ENCODE results near the gene SVEP1.

SVEP1 gene

GRCh38 chr9:110509792-110510191 lies 69.7 kb downstream of the SVEP1 start:
- no peak for TF ChIP-seq FOXP2 (optimal IDR thresholded peaks at IDR 0.05; ENCODE audit: control extremely low read depth, extremely low read length, insufficient read depth)
- no peak for TF ChIP-seq EZH2 (IDR thresholded peaks at IDR 0.05)
- no peak for TF ChIP-seq POLR2AphosphoS5 (IDR thresholded peaks at IDR 0.05; ENCODE audit: borderline replicate concordance, low read depth, low read length)
- Histone ChIP-seq H3K4me3 (no peak overlapping the region), H3K36me3 (ENCODE audit: insufficient read depth, low read length) (no peaks in the 10 kb centered on the region), H3K27ac (no peak overlapping the region), H3K9ac (ENCODE audit: insufficient read length) (no peak overlapping the region), H3K9me3 (ENCODE audit: low read depth, low read length) (no peaks in the 10 kb centered on the region; the same call in 1 of the 2 replicates)
- DNase-seq (ENCODE audit: low read depth, low spot score), result no peak

- no peak overlapping the region for H3K9ac ChIP-seq (ENCODE audit: insufficient read length)
- TF ChIP-seq FOXP2 (optimal IDR thresholded peaks at IDR 0.05; ENCODE audit: control extremely low read depth, extremely low read length, insufficient read depth) (no peak), POLR2AphosphoS5 (IDR thresholded peaks at IDR 0.05; ENCODE audit: borderline replicate concordance, low read depth, low read length) (no peak), EZH2 (IDR thresholded peaks at IDR 0.05) (no peak)
- no peak overlapping the region for H3K4me3 ChIP-seq
- no peak overlapping the region for H3K27ac ChIP-seq
- H3K36me3 ChIP-seq (ENCODE audit: insufficient read depth, low read length), result 0 out of 2 replicates have a peak, but pooled peaks cover 2% of the 10 kb centered on the region
- DNase-seq (ENCODE audit: low read depth, low spot score), result no peak
- no peaks in the 10 kb centered on the region; the same call in 1 of the 2 replicates for H3K9me3 ChIP-seq (ENCODE audit: low read depth, low read length)
Measured at GRCh38 chr9:110502842-110503241, 76.7 kb downstream of the SVEP1 start.

- DNase-seq (ENCODE audit: low read depth, low spot score), result no peak
- H3K9me3 ChIP-seq (ENCODE audit: low read depth, low read length), result no peaks in the 10 kb centered on the region
- H3K27ac ChIP-seq, result no peak overlapping the region
- TF ChIP-seq POLR2AphosphoS5 (IDR thresholded peaks at IDR 0.05; ENCODE audit: borderline replicate concordance, low read depth, low read length) (no peak), EZH2 (IDR thresholded peaks at IDR 0.05) (no peak), FOXP2 (optimal IDR thresholded peaks at IDR 0.05; ENCODE audit: control extremely low read depth, extremely low read length, insufficient read depth) (no peak)
- H3K36me3 ChIP-seq (ENCODE audit: insufficient read depth, low read length), result 0 out of 2 replicates have a peak, but pooled peaks cover 2% of the 10 kb centered on the region
- H3K4me3 ChIP-seq, result no peak overlapping the region
- H3K9ac ChIP-seq (ENCODE audit: insufficient read length), result no peak overlapping the region
Measured at GRCh38 chr9:110499608-110500007, 79.9 kb downstream of the SVEP1 start.

GRCh38 chr9:110487196-110487595 lies 92.3 kb downstream of the SVEP1 start:
- no peaks in the 10 kb centered on the region for H3K9me3 ChIP-seq (ENCODE audit: low read depth, low read length)
- TF ChIP-seq POLR2AphosphoS5 (IDR thresholded peaks at IDR 0.05; ENCODE audit: borderline replicate concordance, low read depth, low read length) (no peak), EZH2 (IDR thresholded peaks at IDR 0.05) (no peak), FOXP2 (optimal IDR thresholded peaks at IDR 0.05; ENCODE audit: control extremely low read depth, extremely low read length, insufficient read depth) (no peak)
- H3K9ac ChIP-seq (ENCODE audit: insufficient read length), result no peak overlapping the region
- no peak overlapping the region for H3K27ac ChIP-seq
- DNase-seq (ENCODE audit: low read depth, low spot score), result no peak
- H3K36me3 ChIP-seq (ENCODE audit: insufficient read depth, low read length), result no peaks in the 10 kb centered on the region
- H3K4me3 ChIP-seq, result no peak overlapping the region

- Histone ChIP-seq H3K27ac (no peak overlapping the region), H3K36me3 (ENCODE audit: insufficient read depth, low read length) (no peaks in the 10 kb centered on the region), H3K9ac (ENCODE audit: insufficient read length) (no peak overlapping the region), H3K9me3 (ENCODE audit: low read depth, low read length) (no peaks in the 10 kb centered on the region), H3K4me3 (no peak overlapping the region)
- TF ChIP-seq EZH2 (IDR thresholded peaks at IDR 0.05) (no peak), FOXP2 (optimal IDR thresholded peaks at IDR 0.05; ENCODE audit: control extremely low read depth, extremely low read length, insufficient read depth) (no peak), POLR2AphosphoS5 (IDR thresholded peaks at IDR 0.05; ENCODE audit: borderline replicate concordance, low read depth, low read length) (no peak)
- DNase-seq (ENCODE audit: low read depth, low spot score), result no peak
Measured at GRCh38 chr9:110486218-110486617, 93.3 kb downstream of the SVEP1 start.

- no peak for DNase-seq (ENCODE audit: low read depth, low spot score)
- no peaks in the 10 kb centered on the region for H3K36me3 ChIP-seq (ENCODE audit: insufficient read depth, low read length)
- no peaks in the 10 kb centered on the region for H3K9me3 ChIP-seq (ENCODE audit: low read depth, low read length)
- no peak for TF ChIP-seq FOXP2 (optimal IDR thresholded peaks at IDR 0.05; ENCODE audit: control extremely low read depth, extremely low read length, insufficient read depth)
- TF ChIP-seq POLR2AphosphoS5 (IDR thresholded peaks at IDR 0.05; ENCODE audit: borderline replicate concordance, low read depth, low read length), result no peak
- no peak for TF ChIP-seq EZH2 (IDR thresholded peaks at IDR 0.05)
- H3K27ac ChIP-seq, result no peak overlapping the region
- no peak overlapping the region for H3K4me3 ChIP-seq
- no peak overlapping the region for H3K9ac ChIP-seq (ENCODE audit: insufficient read length)
Measured at GRCh38 chr9:110479481-110479880, 100.1 kb downstream of the SVEP1 start.

GRCh38 chr9:110476251-110476650 lies 103.3 kb downstream of the SVEP1 start:
- Histone ChIP-seq H3K4me3 (no peak overlapping the region), H3K9me3 (ENCODE audit: low read depth, low read length) (no peaks in the 10 kb centered on the region), H3K9ac (ENCODE audit: insufficient read length) (no peak overlapping the region), H3K27ac (no peak overlapping the region), H3K36me3 (ENCODE audit: insufficient read depth, low read length) (no peaks in the 10 kb centered on the region)
- TF ChIP-seq POLR2AphosphoS5 (IDR thresholded peaks at IDR 0.05; ENCODE audit: borderline replicate concordance, low read depth, low read length) (no peak), FOXP2 (optimal IDR thresholded peaks at IDR 0.05; ENCODE audit: control extremely low read depth, extremely low read length, insufficient read depth) (no peak), EZH2 (IDR thresholded peaks at IDR 0.05) (no peak)
- no peak for DNase-seq (ENCODE audit: low read depth, low spot score)

GRCh38 chr9:110472111-110472510 lies 107.4 kb downstream of the SVEP1 start:
- Histone ChIP-seq H3K9me3 (ENCODE audit: low read depth, low read length) (no peaks in the 10 kb centered on the region), H3K36me3 (ENCODE audit: insufficient read depth, low read length) (no peaks in the 10 kb centered on the region), H3K9ac (ENCODE audit: insufficient read length) (no peak overlapping the region), H3K4me3 (no peak overlapping the region), H3K27ac (no peak overlapping the region)
- TF ChIP-seq POLR2AphosphoS5 (IDR thresholded peaks at IDR 0.05; ENCODE audit: borderline replicate concordance, low read depth, low read length) (no peak), EZH2 (IDR thresholded peaks at IDR 0.05) (no peak), FOXP2 (optimal IDR thresholded peaks at IDR 0.05; ENCODE audit: control extremely low read depth, extremely low read length, insufficient read depth) (no peak)
- DNase-seq (ENCODE audit: low read depth, low spot score), result no peak

- TF ChIP-seq FOXP2 (optimal IDR thresholded peaks at IDR 0.05; ENCODE audit: control extremely low read depth, extremely low read length, insufficient read depth), result no peak
- Histone ChIP-seq H3K27ac (no peak overlapping the region), H3K36me3 (ENCODE audit: insufficient read depth, low read length) (no peaks in the 10 kb centered on the region), H3K9ac (ENCODE audit: insufficient read length) (no peak overlapping the region), H3K9me3 (ENCODE audit: low read depth, low read length) (no peaks in the 10 kb centered on the region), H3K4me3 (no peak overlapping the region)
- no peak for DNase-seq (ENCODE audit: low read depth, low spot score)
Measured at GRCh38 chr9:110468950-110469349, 110.6 kb downstream of the SVEP1 start.
